Body of pancreas (tissue), 4 donors: ENCODE results near the gene KCP. TPM values are rescaled to one million over a fixed set of nuclear protein-coding genes. Genes with fewer than 3 reads are reported as not detected.

Experiments used
- ATAC-seq: fragments of 150-250 bp; one replicate; pipeline ENCODE4 v1.9.1; 2016
- DNase-seq, 4 donors: peaks; one replicate each; pipeline ENCODE4 v3.0.0-alpha.2; 2019
- H3K27ac ChIP-seq, 4 donors: fragments of 200-600 bp; sonication (generic); 1 replicate in 3 of 4; 2 replicates in 1 of 4; pipeline versions ENCODE4 v1.5.1 to v1.6.1; 2016 to 2019; ENCODE audit warnings: mild to moderate bottlenecking in 1 of 4, mixed read lengths in 1 of 4, moderate library complexity in 1 of 4
- H3K27me3 ChIP-seq, 2 donors: fragments of 200-600 bp; sonication (generic); one replicate each; pipeline ENCODE4 v1.6.0; 2016; ENCODE audit warnings: mild to moderate bottlenecking in 1 of 2
- H3K36me3 ChIP-seq, 2 donors: fragments of 200-600 bp; sonication (generic); replicated peaks in 1 of 2; 2 replicates each; pipeline ENCODE4 v1.5.1; 2016; ENCODE audit warnings: low read depth in 2 of 2; ENCODE audit not compliant: insufficient read depth in 1 of 2
- H3K4me1 ChIP-seq: fragments of 200-600 bp; sonication (generic); one replicate; pipeline ENCODE4 v1.6.0; 2016
- H3K4me3 ChIP-seq, 2 donors: fragments of 200-600 bp; sonication (generic); 1 replicate in 1 of 2; 2 replicates in 1 of 2; pipeline ENCODE4 v1.5.1; 2016 to 2019
- H3K9me3 ChIP-seq, 3 donors: fragments of 200-600 bp; sonication (generic); 1 replicate in 2 of 3; 2 replicates in 1 of 3; pipeline ENCODE4 v1.5.1; 2016
- POLR2A ChIP-seq, 3 donors: fragments of 450-650 bp; IDR thresholded peaks; one replicate each; pipeline ENCODE4 v1.6.1; 2016; ENCODE audit warnings: antibody characterized with exemption in 3 of 3, mild to moderate bottlenecking in 2 of 3
- WGBS, 2 donors: methylation state at CpG; one replicate each; pipeline ENCODE4 v1.1.5; 2017; 5-methylcytosine and 5-hydroxymethylcytosine counted together
- intact Hi-C: fragments of 100-400 bp; cut with DNase I; formaldehyde crosslinking; loops from one replicate; pipeline ENCODE4 v1.15.1; 2023
- total RNA-seq, 2 donors: library from RNA; depleted of rRNA; stranded (reverse); fragments of >200 nt; gene quantifications; one replicate each; pipeline ENCODE4 v1.1.0, GENCODE V29; 2016
- TF ChIP-seq, protein P1 (sequence below), 7 experiments: fragments of 450-650 bp in 4 of 7; fragments of 200-600 bp in 3 of 7; sonication (generic) in 3 of 7; IDR thresholded peaks; one replicate each; pipeline ENCODE4 v1.5.1; 2016 to 2019; ENCODE audit warnings: antibody characterized with exemption in 7 of 7

Gene KCP
- total RNA-seq, 2 donors from 2014 or later, result 0.33 TPM; not detected in 1

DNA sequence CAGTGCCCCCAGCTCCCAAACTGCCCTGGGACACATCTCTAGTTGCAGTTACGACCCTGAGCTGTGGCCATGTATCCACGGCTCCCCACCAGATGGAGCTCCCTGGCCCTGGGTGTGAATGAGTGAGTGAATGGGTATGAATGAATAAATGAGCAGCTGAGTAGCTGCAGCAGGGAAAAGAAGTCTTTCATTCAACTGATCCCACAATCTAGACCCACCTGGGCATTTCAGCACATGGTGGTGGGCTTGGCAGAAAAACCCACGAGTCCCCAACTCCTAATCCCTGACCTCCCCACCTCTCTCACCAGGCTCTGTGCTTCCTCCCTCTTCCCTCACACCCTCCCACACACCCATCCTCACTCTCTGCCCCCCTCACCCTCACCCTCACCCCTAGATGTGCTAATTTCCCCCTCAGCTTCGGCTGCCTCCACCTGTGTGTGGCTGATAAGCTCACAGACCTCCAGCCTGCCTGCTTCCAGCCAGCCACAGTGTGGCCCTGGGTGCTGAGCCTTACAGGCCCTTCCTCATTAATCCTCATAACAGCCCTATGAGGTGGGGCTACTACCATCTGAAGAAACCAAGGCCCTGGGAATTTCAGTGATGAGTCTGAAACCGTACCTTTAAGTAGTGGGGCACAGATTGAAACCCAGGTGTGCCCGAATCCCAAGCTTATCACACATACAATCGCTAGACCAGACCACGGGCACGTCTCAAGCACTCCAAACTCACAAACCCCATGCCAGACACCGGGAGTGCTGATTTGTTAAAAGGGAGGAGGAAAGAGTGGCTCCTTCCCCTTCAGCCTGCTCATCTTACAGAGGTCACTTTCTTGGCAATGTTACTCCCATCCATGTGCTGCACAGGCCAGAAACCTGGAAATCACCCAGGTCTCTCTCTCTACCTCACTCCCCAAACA, 50.1 kb downstream of the KCP start:
- no peak overlapping the region for H3K27ac ChIP-seq
- no peaks in the 10 kb centered on the region for H3K9me3 ChIP-seq
- TF ChIP-seq, protein P1, sequence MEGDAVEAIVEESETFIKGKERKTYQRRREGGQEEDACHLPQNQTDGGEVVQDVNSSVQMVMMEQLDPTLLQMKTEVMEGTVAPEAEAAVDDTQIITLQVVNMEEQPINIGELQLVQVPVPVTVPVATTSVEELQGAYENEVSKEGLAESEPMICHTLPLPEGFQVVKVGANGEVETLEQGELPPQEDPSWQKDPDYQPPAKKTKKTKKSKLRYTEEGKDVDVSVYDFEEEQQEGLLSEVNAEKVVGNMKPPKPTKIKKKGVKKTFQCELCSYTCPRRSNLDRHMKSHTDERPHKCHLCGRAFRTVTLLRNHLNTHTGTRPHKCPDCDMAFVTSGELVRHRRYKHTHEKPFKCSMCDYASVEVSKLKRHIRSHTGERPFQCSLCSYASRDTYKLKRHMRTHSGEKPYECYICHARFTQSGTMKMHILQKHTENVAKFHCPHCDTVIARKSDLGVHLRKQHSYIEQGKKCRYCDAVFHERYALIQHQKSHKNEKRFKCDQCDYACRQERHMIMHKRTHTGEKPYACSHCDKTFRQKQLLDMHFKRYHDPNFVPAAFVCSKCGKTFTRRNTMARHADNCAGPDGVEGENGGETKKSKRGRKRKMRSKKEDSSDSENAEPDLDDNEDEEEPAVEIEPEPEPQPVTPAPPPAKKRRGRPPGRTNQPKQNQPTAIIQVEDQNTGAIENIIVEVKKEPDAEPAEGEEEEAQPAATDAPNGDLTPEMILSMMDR (IDR thresholded peaks at IDR 0.05), result no peak
- no peak for TF ChIP-seq POLR2A (IDR thresholded peaks at IDR 0.05)
- WGBS, 2 donors, result 45 to 53% methylated on average over 10 of the region's 10 CpGs
- peaks cover 15% of the 10 kb centered on the region for H3K4me1 ChIP-seq
- H3K36me3 ChIP-seq, result no peaks in the 10 kb centered on the region
- H3K27me3 ChIP-seq, result no peaks in the 10 kb centered on the region
- DNase-seq (no peak), ATAC-seq (no peak)
- intact Hi-C loops, result no loop called here
- no peak overlapping the region for H3K4me3 ChIP-seq

DNA sequence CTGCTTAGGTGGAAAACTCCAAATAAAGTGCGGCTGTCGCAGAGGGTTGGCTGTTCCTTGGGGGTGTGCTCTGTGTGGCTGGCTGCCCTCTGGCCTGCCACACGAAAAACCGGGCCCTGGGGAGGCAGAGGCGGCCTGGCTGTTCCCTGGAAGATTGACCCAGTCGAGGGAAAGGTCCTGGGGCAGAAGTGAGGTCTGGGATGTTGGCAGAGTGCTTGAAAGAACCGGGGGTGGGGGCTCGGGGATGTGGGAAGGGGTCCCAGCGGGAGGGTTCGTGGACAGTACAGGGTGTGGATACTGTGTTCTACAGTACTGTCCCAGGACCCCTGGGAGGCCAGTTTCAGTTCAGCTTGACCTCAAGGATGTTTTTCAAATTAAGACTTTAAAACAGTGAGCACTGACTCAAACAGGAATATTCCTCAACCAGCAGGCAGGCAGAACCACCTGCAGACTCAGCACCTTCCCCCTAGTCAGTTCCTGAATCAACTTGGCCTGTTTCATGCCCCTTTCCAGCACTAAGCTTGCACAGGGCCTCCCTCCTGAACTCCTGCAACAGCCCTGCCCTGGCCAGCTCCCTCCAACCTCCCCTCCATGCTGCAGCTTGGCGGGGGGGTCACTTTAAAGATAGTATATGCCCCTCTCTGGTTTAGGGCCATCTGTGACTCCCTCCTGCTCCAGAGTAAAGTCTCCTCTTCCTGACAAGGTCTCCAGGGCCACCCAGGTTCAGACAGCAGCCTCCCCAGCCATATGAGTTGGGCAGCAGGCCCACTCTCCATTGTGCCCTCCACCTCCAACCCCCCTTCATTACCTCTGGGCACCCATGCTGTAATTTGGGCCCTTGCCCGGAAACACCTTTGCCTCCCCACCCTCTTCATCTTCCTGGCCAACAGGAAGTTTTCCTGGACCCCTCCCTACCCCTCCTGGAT, 51.0 kb downstream of the KCP start:
- intact Hi-C loops, result no loop called here
- Histone ChIP-seq H3K27me3 (no peaks in the 10 kb centered on the region), H3K36me3 (no peaks in the 10 kb centered on the region), H3K27ac (no peak overlapping the region), H3K4me1 (peaks cover 15% of the 10 kb centered on the region), H3K9me3 (no peaks in the 10 kb centered on the region), H3K4me3 (no peak overlapping the region)
- TF ChIP-seq POLR2A (IDR thresholded peaks at IDR 0.05), result no peak
- TF ChIP-seq, protein P1 (IDR thresholded peaks at IDR 0.05), result no peak
- ATAC-seq (no peak), DNase-seq (peak in 1 of 4 donors; percentile 23)
- 56 to 57% methylated on average over 12 of the region's 12 CpGs for WGBS, 2 donors

DNA sequence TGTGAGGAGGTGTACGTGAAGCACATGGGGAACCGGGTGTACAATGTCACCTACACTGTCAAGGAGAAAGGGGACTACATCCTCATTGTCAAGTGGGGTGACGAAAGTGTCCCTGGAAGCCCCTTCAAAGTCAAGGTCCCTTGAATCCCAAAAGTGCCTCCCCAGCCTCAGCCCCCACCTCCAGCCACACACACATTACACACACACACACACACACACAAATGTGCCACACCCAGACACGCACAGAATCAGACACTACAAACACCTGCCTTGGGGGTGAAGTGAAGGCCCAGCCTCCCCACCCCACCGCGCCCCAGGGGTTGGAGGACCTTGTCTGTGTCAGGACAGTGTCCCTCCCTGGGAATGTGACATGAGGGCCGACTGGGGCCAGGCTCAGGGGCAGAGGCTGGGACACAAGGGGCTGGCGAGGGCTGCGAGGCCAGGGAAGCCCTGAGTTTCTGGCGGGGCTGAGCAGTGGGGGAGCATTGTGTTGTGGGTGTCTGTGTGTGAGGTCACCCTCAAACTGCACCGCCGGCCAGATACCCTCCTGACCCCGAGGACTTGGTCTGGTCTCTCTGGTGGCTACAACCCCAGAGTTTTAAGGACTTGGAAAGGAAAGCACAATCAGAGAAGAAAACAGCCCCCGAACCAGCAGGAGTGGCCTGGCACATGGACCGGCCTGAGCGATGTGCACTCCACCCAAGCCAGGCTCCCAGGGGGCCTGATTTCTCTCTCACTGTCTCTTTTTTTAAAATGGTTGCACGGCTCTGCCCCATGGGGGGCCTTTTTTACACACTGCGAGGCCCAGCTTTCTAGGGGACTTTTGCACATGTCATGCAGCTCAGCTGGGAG, 51.9 kb downstream of the KCP start:
- H3K36me3 ChIP-seq, result no peaks in the 10 kb centered on the region
- no peaks in the 10 kb centered on the region for H3K27me3 ChIP-seq
- WGBS, 2 donors, result 71 to 74% methylated on average over 6 to 16 of the region's 18 CpGs
- DNase-seq (no peak), ATAC-seq (no peak)
- H3K27ac ChIP-seq, result no peak overlapping the region
- no peaks in the 10 kb centered on the region for H3K9me3 ChIP-seq
- intact Hi-C loops, result no loop called here
- H3K4me3 ChIP-seq, result no peak overlapping the region
- TF ChIP-seq POLR2A (IDR thresholded peaks at IDR 0.05), result no peak
- TF ChIP-seq, protein P1 (IDR thresholded peaks at IDR 0.05), result no peak
- peaks cover 8% of the 10 kb centered on the region for H3K4me1 ChIP-seq

DNA sequence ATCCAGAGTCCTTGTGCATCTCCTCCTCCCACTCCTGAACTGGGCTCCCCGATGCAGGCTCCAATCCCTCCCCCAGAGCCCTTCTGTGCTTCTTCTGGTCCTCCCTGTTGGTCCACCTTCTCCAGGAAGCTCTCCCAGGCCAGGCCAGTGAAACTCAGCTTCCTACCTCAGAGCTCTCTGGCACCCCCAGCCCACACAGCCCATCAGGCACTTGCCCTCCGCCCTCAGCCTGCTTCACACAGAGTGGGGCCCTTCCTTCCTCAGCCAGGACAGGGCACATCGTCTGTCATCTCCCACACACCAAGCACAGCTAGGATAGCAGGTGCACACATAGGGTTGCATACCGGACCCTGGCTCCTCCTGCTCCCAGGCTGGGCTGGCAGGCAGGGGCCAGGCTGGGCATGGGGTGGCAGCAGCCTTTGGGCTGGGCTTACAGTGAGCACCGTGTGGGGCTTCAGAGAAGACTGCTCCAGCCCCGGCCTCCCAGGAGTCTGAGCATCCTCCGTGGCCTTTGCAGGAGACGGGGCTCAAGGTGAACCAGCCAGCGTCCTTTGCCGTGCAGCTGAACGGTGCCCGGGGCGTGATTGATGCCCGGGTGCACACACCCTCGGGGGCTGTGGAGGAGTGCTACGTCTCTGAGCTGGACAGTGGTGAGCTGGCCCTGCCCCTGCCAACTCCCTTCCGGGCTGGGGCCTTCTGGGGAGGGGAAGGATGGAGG, 54.3 kb downstream of the KCP start:
- DNase-seq (no peak), ATAC-seq (no peak)
- H3K27ac ChIP-seq, result no peak overlapping the region
- H3K9me3 ChIP-seq, result no peaks in the 10 kb centered on the region
- TF ChIP-seq, protein P1 (IDR thresholded peaks at IDR 0.05), result no peak
- TF ChIP-seq POLR2A (IDR thresholded peaks at IDR 0.05), result no peak
- intact Hi-C loops, result no loop called here
- H3K4me3 ChIP-seq, result no peak overlapping the region
- H3K36me3 ChIP-seq, result no peaks in the 10 kb centered on the region
- H3K27me3 ChIP-seq, result no peaks in the 10 kb centered on the region
- WGBS, 2 donors, result 69 to 80% methylated on average over 11 to 15 of the region's 17 CpGs
- H3K4me1 ChIP-seq, result no peaks in the 10 kb centered on the region
